Endothelial cell of umbilical vein (primary cell): ENCODE data around the gene RARRES1. TPM values are rescaled to one million over a fixed set of nuclear protein-coding genes. Genes with fewer than 3 reads are reported as not detected.

Experiments used
- BruUV-seq: library from RNA; stranded (reverse); fragments of 400-500 nt; replicated peaks from 2 replicates; lab custom pipeline; 2021; lab: Mats Ljungman, UMichigan
- CTCF ChIA-PET: fragments of 300-600, 350-600 bp; sonication (Branson Sonifier 250); formaldehyde crosslinking; loops from one replicate; lab custom pipeline; 2021; ENCODE audit warnings: antibody characterized with exemption, inconsistent platforms; lab: Charles Lee
- POLR2A ChIA-PET: fragments of 300-600, 350-600 bp; sonication (Branson Sonifier 250); formaldehyde crosslinking; loops from one replicate; lab custom pipeline; 2021; ENCODE audit warnings: antibody characterized with exemption, inconsistent platforms; lab: Charles Lee
- DNase-seq: peaks from one replicate; pipeline ENCODE4 v3.0.0-alpha.2; 2011; ENCODE audit warnings: low read depth, low spot score
- FAIRE-seq: peaks from 2 replicates; lab custom pipeline; 2011; peaks lifted over from hg19 to GRCh38; lab: Jason Lieb, UNC
- H2AFZ ChIP-seq: 2 replicates; pipeline ENCODE4 v1.6.0; 2012; ENCODE audit warnings: low read depth, low read length, control low read depth, inconsistent platforms
- H3K27ac ChIP-seq: 2 replicates; pipeline ENCODE4 v1.5.1; 2011; ENCODE audit warnings: low read depth, mild to moderate bottlenecking, control low read depth, low read length, moderate library complexity; ENCODE audit not compliant: insufficient read depth
- H3K27me3 ChIP-seq, 2 experiments: 2 replicates each; pipeline versions ENCODE4 v1.6.0 to v1.6.1; 2011; ENCODE audit warnings: low read length in 2 of 2, mixed read lengths in 1 of 2; ENCODE audit not compliant: control insufficient read depth in 2 of 2, insufficient read depth in 2 of 2
- H3K36me3 ChIP-seq, 2 experiments: 2 replicates in 1 of 2; 3 replicates in 1 of 2; pipeline ENCODE4 v1.5.1; 2011; ENCODE audit warnings: low read length in 2 of 2, mild to moderate bottlenecking in 1 of 2, moderate library complexity in 1 of 2; ENCODE audit not compliant: control insufficient read depth in 2 of 2, insufficient read depth in 2 of 2; ENCODE audit errors: extremely low read depth in 1 of 2
- H3K4me1 ChIP-seq: 3 replicates; pipeline ENCODE4 v1.5.1; 2011; ENCODE audit warnings: mild to moderate bottlenecking, low read length; ENCODE audit not compliant: control insufficient read depth, insufficient read depth; ENCODE audit errors: extremely low read depth
- H3K4me2 ChIP-seq: 2 replicates; pipeline ENCODE4 v1.6.1; 2011; ENCODE audit warnings: low read length, control low read depth, mixed read lengths; ENCODE audit not compliant: insufficient read depth
- H3K4me3 ChIP-seq, 3 experiments: fragments of 200-600 bp in 1 of 3; sonication (generic), shearing (Covaris generic) in 1 of 3; replicated peaks in 1 of 3; 2 replicates each; pipeline ENCODE4 v1.5.1; 2011 to 2016; ENCODE audit warnings: control low read depth in 3 of 3, low read length in 3 of 3, mild to moderate bottlenecking in 2 of 3, inconsistent platforms in 1 of 3, low read depth in 1 of 3, moderate library complexity in 1 of 3; ENCODE audit not compliant: insufficient read depth in 1 of 3
- H3K79me2 ChIP-seq: 2 replicates; pipeline ENCODE4 v1.6.0; 2012; ENCODE audit warnings: low read length, inconsistent platforms; ENCODE audit not compliant: control insufficient read depth, insufficient read depth
- H3K9ac ChIP-seq: replicated peaks from 2 replicates; pipeline ENCODE3; 2011; ENCODE audit warnings: low read length, control low read depth; ENCODE audit not compliant: insufficient read depth; ENCODE audit errors: extremely low read depth
- H3K9me1 ChIP-seq: replicated peaks from 3 replicates; pipeline ENCODE4 v1.6.0; 2011; ENCODE audit warnings: mild to moderate bottlenecking, low read length; ENCODE audit not compliant: control insufficient read depth, insufficient read depth; ENCODE audit errors: extremely low read depth
- H3K9me3 ChIP-seq: replicated peaks from 2 replicates; pipeline ENCODE4 v1.5.1; 2012; ENCODE audit warnings: low read length, inconsistent platforms; ENCODE audit not compliant: control insufficient read depth, insufficient read depth
- H4K20me1 ChIP-seq: replicated peaks from 2 replicates; pipeline ENCODE3; 2011; ENCODE audit warnings: mild to moderate bottlenecking, low read length; ENCODE audit not compliant: control insufficient read depth, insufficient read depth; ENCODE audit errors: extremely low read depth
- EZH2 ChIP-seq: IDR thresholded peaks from 2 replicates; pipeline ENCODE4 v1.6.1; 2012; ENCODE audit warnings: borderline replicate concordance, low read depth, mild to moderate bottlenecking, moderate library complexity, low read length, inconsistent platforms; ENCODE audit not compliant: severe bottlenecking
- GATA2 ChIP-seq: IDR thresholded peaks from 2 replicates; pipeline ENCODE4 v1.7.0; 2011; ENCODE audit warnings: low read depth, mild to moderate bottlenecking, moderate library complexity, mixed read lengths, low read length; ENCODE audit not compliant: insufficient read length, insufficient read depth
- JUN ChIP-seq: IDR thresholded peaks from 2 replicates; pipeline ENCODE4 v1.6.1; 2011; ENCODE audit warnings: borderline replicate concordance, low read depth; ENCODE audit not compliant: insufficient read length, insufficient read depth
- POLR2A ChIP-seq: IDR thresholded peaks from 2 replicates; pipeline ENCODE4 v1.6.1; 2012; ENCODE audit warnings: low read depth, mild to moderate bottlenecking, control low read depth, low read length
- POLR2AphosphoS5 ChIP-seq: IDR thresholded peaks from 2 replicates; pipeline ENCODE4 v1.6.1; 2012; ENCODE audit warnings: low read depth, mild to moderate bottlenecking, control low read depth, low read length, moderate library complexity; ENCODE audit not compliant: insufficient read depth
- dilution Hi-C: fragments of 300-500 bp; cut with MboI; formaldehyde crosslinking; loops from one replicate; pipeline ENCODE4 v1.15.0; 2019; ENCODE audit warnings: low sequenced_read_pairs; ENCODE audit not compliant: extremely low pct_ligation_motif_present
- intact Hi-C: fragments of 100-400 bp; cut with micrococcal nuclease; formaldehyde crosslinking; loops from one replicate; pipeline ENCODE4 v1.10.0; 2022
- polyA plus RNA-seq, 4 experiments: library from polyadenylated mRNA; depleted of rRNA in 3 of 4; stranded (reverse) in 3 of 4; unstranded in 1 of 4; fragments of >200 nt; gene quantifications; 2 replicates each; pipeline versions ENCODE4 v1.2.1 to v1.2.3, GENCODE V29; 2011 to 2012; ENCODE audit warnings: missing spikeins in 1 of 4
- total RNA-seq: library from RNA; stranded (reverse); gene quantifications from 2 replicates; pipeline ENCODE4 v1.2.3, GENCODE V29; 2021
- TF ChIP-seq, protein P1 (sequence below): IDR thresholded peaks from 2 replicates; pipeline ENCODE4 v1.6.1; 2011; ENCODE audit not compliant: insufficient read depth, insufficient read length

Gene RARRES1
- total and polyA plus RNA-seq, 2 donors (not counting 3 experiments of a cell fraction or from before 2014, with no cell fraction given): 0.98 to 1.5 TPM

DNA sequence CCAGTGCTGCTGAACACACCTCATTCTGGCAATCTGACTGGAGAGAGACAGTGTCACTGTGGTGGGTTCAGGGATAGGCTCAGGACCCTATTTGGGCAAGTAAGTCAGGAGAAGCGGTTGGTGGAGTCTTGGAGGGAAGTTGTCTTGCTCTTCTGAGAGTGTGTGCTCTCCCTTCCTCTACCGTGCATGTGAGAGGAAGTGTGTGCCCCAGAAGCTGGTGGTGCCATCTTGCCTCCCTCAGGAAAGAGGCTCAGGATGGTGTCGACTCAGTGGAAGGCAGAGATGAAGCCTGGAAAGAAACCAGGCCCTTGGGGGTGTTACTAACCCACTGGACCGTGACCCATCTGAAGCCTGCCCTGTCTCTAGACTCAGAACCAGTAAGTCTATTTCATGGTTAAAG lies 6.8 kb upstream of the RARRES1 start:
- TF ChIP-seq POLR2A: no peak
- TF ChIP-seq POLR2AphosphoS5: no peak
- no peak for TF ChIP-seq EZH2
- TF ChIP-seq JUN: no peak
- H3K9ac ChIP-seq: no peak overlapping the region
- no peak overlapping the region for H3K27ac ChIP-seq
- no peaks in the 10 kb centered on the region for H3K9me1 ChIP-seq
- no peaks in the 10 kb centered on the region for H3K79me2 ChIP-seq
- no TSS peak for BruUV-seq
- dilution Hi-C loops (no loop called here), intact Hi-C loops (no loop called here)
- ChIA-PET CTCF (interaction anchor here (2.0 kb wide), 1 partner anchor 50 kb away, joined by 4 read pairs; no protein-coding TSS in a partner anchor), POLR2A (no interaction called here)
- no peaks in the 10 kb centered on the region for H3K4me1 ChIP-seq
- DNase-seq (no peak), FAIRE-seq (no peak)
- no peaks in the 10 kb centered on the region for H3K27me3 ChIP-seq
- H3K4me3 ChIP-seq: no peak overlapping the region
- no peaks in the 10 kb centered on the region for H3K9me3 ChIP-seq
- H3K36me3 ChIP-seq: no peaks in the 10 kb centered on the region
- H4K20me1 ChIP-seq: no peaks in the 10 kb centered on the region
- H2AFZ ChIP-seq: no peak overlapping the region
- no peak overlapping the region for H3K4me2 ChIP-seq

DNA sequence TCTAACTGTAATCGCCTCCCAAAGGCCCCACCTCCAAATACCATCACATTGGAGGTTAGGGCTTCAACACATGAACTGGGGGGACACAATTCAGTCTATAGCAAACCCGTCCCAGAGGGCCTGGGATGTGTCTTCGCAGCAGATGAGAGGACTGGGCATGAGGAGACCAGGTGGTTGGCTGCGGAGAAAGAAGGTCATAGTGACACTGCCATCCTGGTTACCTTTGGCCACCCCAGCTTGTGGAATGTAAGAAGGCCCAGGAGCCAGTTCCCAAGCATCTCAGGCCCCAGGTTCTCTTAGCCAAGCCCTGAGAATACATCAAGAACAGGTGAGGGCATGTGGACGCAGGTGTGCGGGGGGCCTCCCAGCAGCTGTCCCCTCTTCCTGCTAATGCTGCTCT lies 6.4 kb upstream of the RARRES1 start:
- BruUV-seq: no TSS peak
- Histone ChIP-seq H3K4me1 (no peaks in the 10 kb centered on the region), H3K36me3 (no peaks in the 10 kb centered on the region), H4K20me1 (no peaks in the 10 kb centered on the region), H3K4me3 (no peak overlapping the region), H3K79me2 (no peaks in the 10 kb centered on the region), H3K27me3 (no peaks in the 10 kb centered on the region), H3K9ac (no peak overlapping the region), H3K4me2 (no peak overlapping the region), H3K9me3 (no peaks in the 10 kb centered on the region), H3K9me1 (no peaks in the 10 kb centered on the region), H2AFZ (no peak overlapping the region), H3K27ac (no peak overlapping the region)
- dilution Hi-C loops: no loop called here
- TF ChIP-seq POLR2AphosphoS5: no peak
- TF ChIP-seq, protein P1, sequence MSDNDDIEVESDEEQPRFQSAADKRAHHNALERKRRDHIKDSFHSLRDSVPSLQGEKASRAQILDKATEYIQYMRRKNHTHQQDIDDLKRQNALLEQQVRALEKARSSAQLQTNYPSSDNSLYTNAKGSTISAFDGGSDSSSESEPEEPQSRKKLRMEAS: no peak
- TF ChIP-seq GATA2: no peak
- no peak for TF ChIP-seq POLR2A
- DNase-seq (no peak), FAIRE-seq (no peak)
- ChIA-PET POLR2A (no interaction called here), CTCF (interaction anchor here (2.0 to 3.5 kb wide), 2 partner anchors 11 to 51 kb away, joined by 4 to 19 read pairs; no protein-coding TSS in a partner anchor)
- intact Hi-C loops: no loop called here
